Vagina (tissue), 2 donors: ENCODE measurements around the gene FBXL17.

ENCODE experiments used
- CTCF ChIP-seq, 3 experiments: fragments of 450-650 bp in 2 of 3; fragments of 200-600 bp in 1 of 3; sonication (generic) in 1 of 3; IDR thresholded peaks; one replicate each; pipeline ENCODE4 v1.5.1; 2017 to 2019; ENCODE audit warnings: antibody characterized with exemption in 3 of 3, mild to moderate bottlenecking in 2 of 3, moderate library complexity in 2 of 3
- POLR2A ChIP-seq, 2 donors: fragments of 450-650 bp; IDR thresholded peaks; one replicate each; pipeline ENCODE4 v1.6.1; 2017; ENCODE audit warnings: antibody characterized with exemption in 2 of 2, mild to moderate bottlenecking in 2 of 2, moderate library complexity in 2 of 2
- POLR2AphosphoS5 ChIP-seq, 2 donors: sonication (generic); formaldehyde crosslinking; IDR thresholded peaks; one replicate each; pipeline ENCODE4 v1.9.0; 2017; ENCODE audit warnings: antibody characterized with exemption in 2 of 2, mild to moderate bottlenecking in 2 of 2, low read depth in 1 of 2; ENCODE audit not compliant: insufficient read depth in 1 of 2

- TF ChIP-seq CTCF (IDR thresholded peaks at IDR 0.05) (no peak), POLR2A (IDR thresholded peaks at IDR 0.05) (no peak), POLR2AphosphoS5 (IDR thresholded peaks at IDR 0.05; ENCODE audit: insufficient read depth in 1 of 2, low read depth in 1 of 2) (no peak)
Observed at GRCh38 chr5:107840161-107840560, 541.7 kb downstream of the FBXL17 start.
